ENCODE results near the gene KDM3B. TPM values are rescaled to one million over a fixed set of nuclear protein-coding genes. Genes with fewer than 3 reads are reported as not detected.
"Not testable (repeated sequence)": the region's sequence is repeated elsewhere in the genome, so short reads cannot be mapped to it uniquely, and the experiment has no call there.

Gene KDM3B
- total RNA-seq, 1 donor from 2014 or later: 101 TPM

GRCh38 chr5:138410996-138411640 lies 58.6 kb downstream of the KDM3B start:
- not testable (repeated sequence) for H3K9me3 Mint-ChIP-seq (ENCODE audit: unreplicated experiment); H3K4me1 Mint-ChIP-seq (ENCODE audit: unreplicated experiment); H3K27ac Mint-ChIP-seq (ENCODE audit: unreplicated experiment); H3K4me3 Mint-ChIP-seq (ENCODE audit: unreplicated experiment); H3K27me3 Mint-ChIP-seq (ENCODE audit: unreplicated experiment)
- DNase-seq (ENCODE audit: low spot score): peak; percentile 39
- TF ChIP-seq CTCF (IDR thresholded peaks at IDR 0.05; ENCODE audit: unreplicated experiment): peak; percentile 45
- peaks cover 34% of the 10 kb centered on the region for H3K36me3 Mint-ChIP-seq (ENCODE audit: low read depth, unreplicated experiment)

- Mint-ChIP-seq H3K9me3 (ENCODE audit: unreplicated experiment) (no peaks in the 10 kb centered on the region), H3K27ac (ENCODE audit: unreplicated experiment) (no peak overlapping the region), H3K27me3 (ENCODE audit: unreplicated experiment) (peaks cover 3% of the 10 kb centered on the region), H3K4me1 (ENCODE audit: unreplicated experiment) (peaks cover 7% of the 10 kb centered on the region), H3K36me3 (ENCODE audit: low read depth, unreplicated experiment) (peaks cover 29% of the 10 kb centered on the region), H3K4me3 (ENCODE audit: unreplicated experiment) (no peak overlapping the region)
- no peak for DNase-seq (ENCODE audit: low spot score)
- no peak for TF ChIP-seq CTCF (IDR thresholded peaks at IDR 0.05; ENCODE audit: unreplicated experiment)
Observed at GRCh38 chr5:138418444-138418843, 66.0 kb downstream of the KDM3B start.

DNA sequence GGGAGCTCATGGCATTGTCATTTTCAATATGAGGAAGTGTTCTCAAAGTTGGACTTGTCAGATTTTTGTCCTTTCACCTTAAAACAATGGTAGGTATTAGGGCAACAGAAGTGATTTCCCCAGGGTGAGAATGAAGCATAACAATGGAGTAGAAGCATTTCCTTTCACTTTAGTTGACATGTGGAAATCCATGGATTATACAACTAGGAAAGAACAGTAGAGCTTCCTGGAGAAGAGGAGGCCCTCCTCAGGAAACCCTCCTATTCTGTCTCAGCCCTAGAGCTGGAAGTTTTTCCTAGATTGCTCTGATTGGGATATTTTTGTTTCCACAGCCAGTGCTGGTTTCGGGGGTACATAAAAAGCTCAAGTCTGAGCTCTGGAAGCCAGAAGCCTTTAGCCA lies 72.6 kb downstream of the KDM3B start:
- H3K4me1 Mint-ChIP-seq (ENCODE audit: unreplicated experiment): peaks cover 40% of the 10 kb centered on the region
- TF ChIP-seq CTCF (IDR thresholded peaks at IDR 0.05; ENCODE audit: unreplicated experiment): no peak
- no peaks in the 10 kb centered on the region for H3K9me3 Mint-ChIP-seq (ENCODE audit: unreplicated experiment)
- DNase-seq (ENCODE audit: low spot score): no peak
- peaks cover 3% of the 10 kb centered on the region for H3K27me3 Mint-ChIP-seq (ENCODE audit: unreplicated experiment)
- peaks cover 45% of the 10 kb centered on the region for H3K36me3 Mint-ChIP-seq (ENCODE audit: low read depth, unreplicated experiment)
- H3K27ac Mint-ChIP-seq (ENCODE audit: unreplicated experiment): peak overlapping the region; percentile 91
- peak overlapping the region; percentile 9 for H3K4me3 Mint-ChIP-seq (ENCODE audit: unreplicated experiment)

- Mint-ChIP-seq H3K27ac (ENCODE audit: unreplicated experiment) (no peak overlapping the region), H3K9me3 (ENCODE audit: unreplicated experiment) (no peaks in the 10 kb centered on the region)
- no peak for TF ChIP-seq CTCF (IDR thresholded peaks at IDR 0.05; ENCODE audit: unreplicated experiment)
Observed at GRCh38 chr5:138435943-138436342, 83.5 kb downstream of the KDM3B start.

DNA sequence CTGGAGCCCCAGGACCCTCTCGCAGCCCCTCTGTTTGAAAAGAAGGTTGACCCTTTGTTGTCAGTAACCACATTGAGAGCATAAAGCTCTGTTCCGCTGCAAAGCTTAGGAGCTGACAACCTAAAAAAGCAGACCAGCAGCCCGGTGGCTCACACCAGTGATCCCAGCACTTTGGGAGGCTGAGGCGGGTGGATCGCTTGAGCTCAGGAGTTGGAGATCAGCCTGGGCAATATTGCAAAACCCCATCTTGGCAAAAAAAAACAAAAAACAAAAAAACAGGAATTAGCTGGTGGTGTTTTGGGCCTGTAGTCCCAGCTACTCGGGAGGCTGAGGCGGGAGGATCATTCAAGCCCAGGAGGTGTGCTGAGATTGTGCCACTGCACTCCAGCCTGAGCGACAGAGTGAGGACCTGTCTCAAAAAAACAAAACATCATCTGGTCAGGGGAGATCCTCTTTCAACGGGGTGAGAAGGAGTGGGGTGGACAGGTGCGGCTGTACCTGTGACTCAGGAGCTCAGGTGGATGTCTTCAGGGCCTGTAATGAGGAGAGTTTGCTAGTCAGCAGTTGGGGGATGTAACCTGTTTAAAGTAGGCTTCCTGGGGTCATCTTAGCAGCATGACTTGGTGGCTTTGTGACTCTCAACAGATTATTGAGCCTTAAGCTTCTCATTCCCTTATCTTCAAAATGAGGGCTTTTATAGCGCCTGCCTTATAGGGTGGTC lies 85.7 kb downstream of the KDM3B start:
- no peak for TF ChIP-seq CTCF (IDR thresholded peaks at IDR 0.05; ENCODE audit: unreplicated experiment)
- DNase-seq (ENCODE audit: low spot score): no peak
- Mint-ChIP-seq H3K9me3 (ENCODE audit: unreplicated experiment) (no peaks in the 10 kb centered on the region), H3K36me3 (ENCODE audit: low read depth, unreplicated experiment) (peaks cover 29% of the 10 kb centered on the region), H3K4me3 (ENCODE audit: unreplicated experiment) (peak overlapping the region; percentile 92), H3K27me3 (ENCODE audit: unreplicated experiment) (peaks cover 9% of the 10 kb centered on the region), H3K27ac (ENCODE audit: unreplicated experiment) (peak overlapping the region; percentile 76), H3K4me1 (ENCODE audit: unreplicated experiment) (peaks cover 23% of the 10 kb centered on the region)

More at GRCh38 chr5:138435943-138436342, 83.5 kb downstream of the KDM3B start:
- no peak for DNase-seq (ENCODE audit: low spot score)
- H3K27me3 Mint-ChIP-seq (ENCODE audit: unreplicated experiment): peaks cover 6% of the 10 kb centered on the region
- peaks cover 38% of the 10 kb centered on the region for H3K36me3 Mint-ChIP-seq (ENCODE audit: low read depth, unreplicated experiment)
- H3K4me1 Mint-ChIP-seq (ENCODE audit: unreplicated experiment): peaks cover 23% of the 10 kb centered on the region
- no peak overlapping the region for H3K4me3 Mint-ChIP-seq (ENCODE audit: unreplicated experiment)
